K562 (cell line): ENCODE results near the gene HAP1. TPM values are rescaled to one million over a fixed set of nuclear protein-coding genes. Genes with fewer than 3 reads are reported as not detected.

Experiments
- ARID1B ChIP-seq: fragments of 450-650 bp; IDR thresholded peaks from 2 replicates; pipeline ENCODE4 v1.6.1; 2016; ENCODE audit warnings: antibody characterized with exemption, mild to moderate bottlenecking, inconsistent platforms
- ATF1 ChIP-seq, 2 experiments: fragments of 450-650 bp in 1 of 2; IDR thresholded peaks; 2 replicates each; pipeline ENCODE4 v1.6.1; 2016; ENCODE audit warnings: missing compliant biosample characterization in 1 of 2, missing genetic modification characterization in 1 of 2
- CREB1 ChIP-seq, 2 experiments: sonication (generic) in 1 of 2; formaldehyde crosslinking in 1 of 2; IDR thresholded peaks; 2 replicates each; pipeline versions ENCODE4 v1.6.1 to v1.8.0; 2012 to 2022; ENCODE audit warnings: inconsistent platforms in 1 of 2, mild to moderate bottlenecking in 1 of 2, missing genetic modification reagents in 1 of 2, moderate library complexity in 1 of 2
- CREB3L1 ChIP-seq: fragments of 450-650 bp; IDR thresholded peaks from 2 replicates; pipeline ENCODE4 v1.6.1; 2014; ENCODE audit warnings: low read depth, mild to moderate bottlenecking, moderate library complexity, borderline replicate concordance
- PTBP1 ChIP-seq: fragments of 200-400 bp; formaldehyde crosslinking; IDR thresholded peaks from 2 replicates; pipeline ENCODE4 v1.6.1; 2017; ENCODE audit warnings: low read depth, low read length
- SMAD3 ChIP-seq: fragments of 450-650 bp; formaldehyde crosslinking; conservative IDR thresholded peaks from 2 replicates; pipeline ENCODE4 v1.4.0; 2020; ENCODE audit warnings: mild to moderate bottlenecking
- STAG1 ChIP-seq: sonication (generic); formaldehyde crosslinking; IDR thresholded peaks from 2 replicates; pipeline ENCODE4 v1.5.0; 2020; ENCODE audit warnings: missing genetic modification reagents, borderline replicate concordance
- XRCC5 ChIP-seq: fragments of 200-400 bp; formaldehyde crosslinking; IDR thresholded peaks from 2 replicates; pipeline ENCODE4 v1.6.1; 2017; ENCODE audit warnings: low read depth, mild to moderate bottlenecking, low read length
- ZNF124 ChIP-seq: sonication (generic); formaldehyde crosslinking; IDR thresholded peaks from 2 replicates; pipeline ENCODE4 v1.8.1; 2022; ENCODE audit warnings: missing genetic modification reagents
- polyA plus RNA-seq, 8 experiments: library from polyadenylated mRNA; depleted of rRNA in 4 of 8; stranded (reverse) in 5 of 8; unstranded in 3 of 8; fragments of >200 nt; fragmentation: Nextera tagmentation in 2 of 8; fragmentation: Illumina TruSeq in 1 of 8; extraction: Ambion mirVana in 2 of 8; extraction: Trizol in 1 of 8; gene quantifications; 2 replicates each; pipeline versions ENCODE4 v1.2.1 to v1.2.3, GENCODE V29; 2011 to 2014; ENCODE audit warnings: inconsistent platforms in 1 of 8, missing spikeins in 1 of 8
- total RNA-seq, 7 experiments: library from RNA; depleted of rRNA in 6 of 7; stranded (reverse); fragments of >200 nt in 6 of 7; fragmentation: Illumina TruSeq in 2 of 7; extraction: Trizol in 2 of 7; gene quantifications; 2 replicates each; pipeline versions ENCODE4 v1.2.1 to v1.2.3, GENCODE V29; 2011 to 2021; ENCODE audit warnings: low replicate concordance in 1 of 7
- TF ChIP-seq, protein P1 (sequence below), 2 experiments: fragments of 450-650 bp in 1 of 2; sonication (generic) in 1 of 2; formaldehyde crosslinking in 1 of 2; IDR thresholded peaks; 2 replicates each; pipeline versions ENCODE4 v1.7.1 to v1.9.0; 2016 to 2022; ENCODE audit warnings: inconsistent platforms in 1 of 2, mild to moderate bottlenecking in 1 of 2, missing genetic modification reagents in 1 of 2
- TF ChIP-seq, protein P2 (sequence below): fragments of 250-450 bp; sonication (Bioruptor Pico); IDR thresholded peaks from 2 replicates; pipeline ENCODE4 v1.8.0; 2022; ENCODE audit warnings: inconsistent platforms
- TF ChIP-seq, protein P3 (sequence below): fragments of 200-400 bp; formaldehyde crosslinking; IDR thresholded peaks from 2 replicates; pipeline ENCODE4 v1.6.1; 2017; ENCODE audit warnings: mild to moderate bottlenecking, low read depth, low read length, moderate library complexity

HAP1 gene
- total and polyA plus RNA-seq, 9 of the 15 experiments (the other 6 are each of a cell fraction or from before 2014, with no cell fraction given) = under 0.01 to 0.09 (median 0.04) TPM; not detected in 6

DNA sequence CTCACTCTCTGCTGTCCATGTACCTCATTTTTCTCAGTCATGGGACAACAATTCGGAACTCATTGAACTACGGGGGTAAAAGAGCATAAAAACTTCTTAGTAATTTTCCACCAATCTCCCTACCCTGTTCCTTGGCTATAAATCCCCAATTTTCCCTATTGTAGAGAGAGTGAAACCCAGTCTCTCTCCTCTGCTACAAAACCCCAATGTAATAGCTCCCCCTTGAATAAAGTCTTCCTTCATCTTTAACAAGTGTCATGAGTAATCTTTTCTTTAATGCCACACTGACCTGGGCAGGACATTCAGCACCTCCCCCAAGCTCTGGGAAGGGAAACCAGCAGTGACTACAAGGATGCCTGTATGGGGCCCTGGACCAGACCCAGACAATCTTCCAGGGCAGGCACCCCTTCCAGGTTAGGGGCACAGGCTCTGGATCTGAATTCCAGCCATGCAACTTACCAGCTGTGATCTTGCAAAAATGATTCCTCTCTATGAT is 56.0 kb downstream of the HAP1 start (continued):
- TF ChIP-seq, protein P1, sequence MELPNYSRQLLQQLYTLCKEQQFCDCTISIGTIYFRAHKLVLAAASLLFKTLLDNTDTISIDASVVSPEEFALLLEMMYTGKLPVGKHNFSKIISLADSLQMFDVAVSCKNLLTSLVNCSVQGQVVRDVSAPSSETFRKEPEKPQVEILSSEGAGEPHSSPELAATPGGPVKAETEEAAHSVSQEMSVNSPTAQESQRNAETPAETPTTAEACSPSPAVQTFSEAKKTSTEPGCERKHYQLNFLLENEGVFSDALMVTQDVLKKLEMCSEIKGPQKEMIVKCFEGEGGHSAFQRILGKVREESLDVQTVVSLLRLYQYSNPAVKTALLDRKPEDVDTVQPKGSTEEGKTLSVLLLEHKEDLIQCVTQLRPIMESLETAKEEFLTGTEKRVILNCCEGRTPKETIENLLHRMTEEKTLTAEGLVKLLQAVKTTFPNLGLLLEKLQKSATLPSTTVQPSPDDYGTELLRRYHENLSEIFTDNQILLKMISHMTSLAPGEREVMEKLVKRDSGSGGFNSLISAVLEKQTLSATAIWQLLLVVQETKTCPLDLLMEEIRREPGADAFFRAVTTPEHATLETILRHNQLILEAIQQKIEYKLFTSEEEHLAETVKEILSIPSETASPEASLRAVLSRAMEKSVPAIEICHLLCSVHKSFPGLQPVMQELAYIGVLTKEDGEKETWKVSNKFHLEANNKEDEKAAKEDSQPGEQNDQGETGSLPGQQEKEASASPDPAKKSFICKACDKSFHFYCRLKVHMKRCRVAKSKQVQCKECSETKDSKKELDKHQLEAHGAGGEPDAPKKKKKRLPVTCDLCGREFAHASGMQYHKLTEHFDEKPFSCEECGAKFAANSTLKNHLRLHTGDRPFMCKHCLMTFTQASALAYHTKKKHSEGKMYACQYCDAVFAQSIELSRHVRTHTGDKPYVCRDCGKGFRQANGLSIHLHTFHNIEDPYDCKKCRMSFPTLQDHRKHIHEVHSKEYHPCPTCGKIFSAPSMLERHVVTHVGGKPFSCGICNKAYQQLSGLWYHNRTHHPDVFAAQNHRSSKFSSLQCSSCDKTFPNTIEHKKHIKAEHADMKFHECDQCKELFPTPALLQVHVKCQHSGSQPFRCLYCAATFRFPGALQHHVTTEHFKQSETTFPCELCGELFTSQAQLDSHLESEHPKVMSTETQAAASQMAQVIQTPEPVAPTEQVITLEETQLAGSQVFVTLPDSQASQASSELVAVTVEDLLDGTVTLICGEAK (IDR thresholded peaks at IDR 0.05) = no peak
- TF ChIP-seq, protein P1 (CRISPR knock-in tag; IDR thresholded peaks at IDR 0.05) = no peak
- TF ChIP-seq PTBP1 (no peak), CREB1 (IDR thresholded peaks at IDR 0.05) (peak; percentile 65; the same call in 1 of the 2 replicates), CREB1 (CRISPR knock-in tag; IDR thresholded peaks at IDR 0.05) (peak; percentile 21; the same call in 1 of the 2 replicates), STAG1 (CRISPR knock-in tag) (no peak), XRCC5 (no peak), ATF1 (CRISPR knock-in tag; IDR thresholded peaks at IDR 0.05) (no peak), ATF1 (tag; IDR thresholded peaks at IDR 0.05) (no peak), SMAD3 (peak; percentile 97), ZNF124 (CRISPR knock-in tag) (no peak), ARID1B (no peak), CREB3L1 (0 out of 2 replicates have a peak, but pooled peaks have one; percentile 38)
- TF ChIP-seq, protein P2, sequence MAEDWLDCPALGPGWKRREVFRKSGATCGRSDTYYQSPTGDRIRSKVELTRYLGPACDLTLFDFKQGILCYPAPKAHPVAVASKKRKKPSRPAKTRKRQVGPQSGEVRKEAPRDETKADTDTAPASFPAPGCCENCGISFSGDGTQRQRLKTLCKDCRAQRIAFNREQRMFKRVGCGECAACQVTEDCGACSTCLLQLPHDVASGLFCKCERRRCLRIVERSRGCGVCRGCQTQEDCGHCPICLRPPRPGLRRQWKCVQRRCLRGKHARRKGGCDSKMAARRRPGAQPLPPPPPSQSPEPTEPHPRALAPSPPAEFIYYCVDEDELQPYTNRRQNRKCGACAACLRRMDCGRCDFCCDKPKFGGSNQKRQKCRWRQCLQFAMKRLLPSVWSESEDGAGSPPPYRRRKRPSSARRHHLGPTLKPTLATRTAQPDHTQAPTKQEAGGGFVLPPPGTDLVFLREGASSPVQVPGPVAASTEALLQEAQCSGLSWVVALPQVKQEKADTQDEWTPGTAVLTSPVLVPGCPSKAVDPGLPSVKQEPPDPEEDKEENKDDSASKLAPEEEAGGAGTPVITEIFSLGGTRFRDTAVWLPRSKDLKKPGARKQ (CRISPR knock-in tag) = no peak
- TF ChIP-seq, protein P3, sequence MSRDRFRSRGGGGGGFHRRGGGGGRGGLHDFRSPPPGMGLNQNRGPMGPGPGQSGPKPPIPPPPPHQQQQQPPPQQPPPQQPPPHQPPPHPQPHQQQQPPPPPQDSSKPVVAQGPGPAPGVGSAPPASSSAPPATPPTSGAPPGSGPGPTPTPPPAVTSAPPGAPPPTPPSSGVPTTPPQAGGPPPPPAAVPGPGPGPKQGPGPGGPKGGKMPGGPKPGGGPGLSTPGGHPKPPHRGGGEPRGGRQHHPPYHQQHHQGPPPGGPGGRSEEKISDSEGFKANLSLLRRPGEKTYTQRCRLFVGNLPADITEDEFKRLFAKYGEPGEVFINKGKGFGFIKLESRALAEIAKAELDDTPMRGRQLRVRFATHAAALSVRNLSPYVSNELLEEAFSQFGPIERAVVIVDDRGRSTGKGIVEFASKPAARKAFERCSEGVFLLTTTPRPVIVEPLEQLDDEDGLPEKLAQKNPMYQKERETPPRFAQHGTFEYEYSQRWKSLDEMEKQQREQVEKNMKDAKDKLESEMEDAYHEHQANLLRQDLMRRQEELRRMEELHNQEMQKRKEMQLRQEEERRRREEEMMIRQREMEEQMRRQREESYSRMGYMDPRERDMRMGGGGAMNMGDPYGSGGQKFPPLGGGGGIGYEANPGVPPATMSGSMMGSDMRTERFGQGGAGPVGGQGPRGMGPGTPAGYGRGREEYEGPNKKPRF = no peak
